ENCODE data around the gene SLC7A7. TPM values are rescaled to one million over a fixed set of nuclear protein-coding genes. Genes with fewer than 3 reads are reported as not detected.

Gene SLC7A7
- total and polyA plus RNA-seq, 2 of the 13 experiments (the other 11 are each of a cell fraction or from before 2014, with no cell fraction given) = 0.13 to 0.63 TPM

DNA sequence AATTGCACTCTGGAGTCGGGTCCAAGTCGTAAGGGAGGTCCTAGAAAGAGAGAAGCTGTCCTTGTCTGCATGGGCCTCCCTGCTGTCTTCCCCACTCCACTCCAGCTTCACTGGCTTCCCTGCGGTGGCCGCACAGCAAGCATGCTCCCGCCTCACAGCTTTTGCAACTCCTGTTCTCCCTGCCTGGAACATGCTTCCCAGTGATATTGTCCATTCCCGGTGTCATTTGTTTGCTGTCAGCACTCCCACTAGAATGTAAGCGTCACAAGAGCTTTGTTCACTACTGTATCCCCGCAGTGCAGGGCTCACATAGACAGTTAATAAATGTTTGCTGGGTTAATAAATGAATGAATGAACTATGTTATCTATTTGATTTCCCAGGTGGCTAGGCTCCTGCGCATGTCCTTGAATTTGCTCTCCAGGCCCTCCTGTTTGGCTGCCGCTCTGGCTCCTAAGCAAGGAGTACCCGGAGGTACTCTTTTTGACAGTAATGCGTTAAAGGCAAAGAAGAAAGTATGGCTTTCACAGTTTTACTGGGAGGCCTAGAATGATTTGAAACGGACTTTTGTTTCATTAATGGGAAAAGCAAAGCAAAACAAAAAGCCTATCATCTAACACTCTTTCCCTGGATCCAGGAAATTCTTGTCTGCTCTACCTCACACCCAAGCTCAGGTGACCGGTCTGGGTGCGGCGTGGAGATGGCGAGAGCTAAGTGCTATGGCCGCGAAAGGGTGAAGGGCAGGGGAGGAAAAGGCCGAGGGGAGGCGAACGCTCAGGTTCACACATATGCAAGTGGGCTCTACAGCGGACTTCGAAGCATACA is 6.2 kb upstream of the SLC7A7 start (continued):
- TF ChIP-seq CHCHD3 (CRISPR knock-in tag; IDR thresholded peaks at IDR 0.05) (no peak), ZNF775 (CRISPR knock-in tag; IDR thresholded peaks at IDR 0.05; ENCODE audit: borderline replicate concordance) (peak; percentile 67; the same call in 1 of the 2 replicates), RAD21 (CRISPR knock-in tag; IDR thresholded peaks at IDR 0.05) (no peak), REXO4 (CRISPR knock-in tag; IDR thresholded peaks at IDR 0.05; ENCODE audit: borderline replicate concordance) (peak; percentile 49; the same call in 1 of the 2 replicates), AGO2 (optimal IDR thresholded peaks at IDR 0.05; ENCODE audit: low read depth, low read length) (no peak), ZNF264 (CRISPR knock-in tag; IDR thresholded peaks at IDR 0.05) (peak; percentile 70; the same call in 1 of the 2 replicates), NFKB2 (CRISPR knock-in tag; IDR thresholded peaks at IDR 0.05; ENCODE audit: borderline replicate concordance) (peak; percentile 87), TCF7L2 (IDR thresholded peaks at IDR 0.05; ENCODE audit: low read depth, low read length) (no peak), ZNF232 (CRISPR knock-in tag; IDR thresholded peaks at IDR 0.05; ENCODE audit: borderline replicate concordance) (peak; percentile 94), SSRP1 (CRISPR knock-in tag; IDR thresholded peaks at IDR 0.05) (no peak; the same call in 1 of the 2 replicates), ARNT (IDR thresholded peaks at IDR 0.05) (no peak), ZC3H4 (CRISPR knock-in tag; IDR thresholded peaks at IDR 0.05; ENCODE audit: borderline replicate concordance) (0 out of 2 replicates have a peak, but pooled peaks have one; percentile 26), ZNF547 (CRISPR knock-in tag; IDR thresholded peaks at IDR 0.05) (no peak), DMTF1 (CRISPR knock-in tag; IDR thresholded peaks at IDR 0.05) (0 out of 2 replicates have a peak, but pooled peaks have one; percentile 10), ATRX (CRISPR knock-in tag; IDR thresholded peaks at IDR 0.05; ENCODE audit: borderline replicate concordance) (no peak), MLX (CRISPR knock-in tag; IDR thresholded peaks at IDR 0.05) (peak; percentile 36; the same call in 1 of the 2 replicates), ZBTB39 (CRISPR knock-in tag; IDR thresholded peaks at IDR 0.05) (no peak), FOXJ3 (CRISPR knock-in tag; IDR thresholded peaks at IDR 0.05; ENCODE audit: borderline replicate concordance) (peak; percentile 37)
- TF ChIP-seq, protein P1, sequence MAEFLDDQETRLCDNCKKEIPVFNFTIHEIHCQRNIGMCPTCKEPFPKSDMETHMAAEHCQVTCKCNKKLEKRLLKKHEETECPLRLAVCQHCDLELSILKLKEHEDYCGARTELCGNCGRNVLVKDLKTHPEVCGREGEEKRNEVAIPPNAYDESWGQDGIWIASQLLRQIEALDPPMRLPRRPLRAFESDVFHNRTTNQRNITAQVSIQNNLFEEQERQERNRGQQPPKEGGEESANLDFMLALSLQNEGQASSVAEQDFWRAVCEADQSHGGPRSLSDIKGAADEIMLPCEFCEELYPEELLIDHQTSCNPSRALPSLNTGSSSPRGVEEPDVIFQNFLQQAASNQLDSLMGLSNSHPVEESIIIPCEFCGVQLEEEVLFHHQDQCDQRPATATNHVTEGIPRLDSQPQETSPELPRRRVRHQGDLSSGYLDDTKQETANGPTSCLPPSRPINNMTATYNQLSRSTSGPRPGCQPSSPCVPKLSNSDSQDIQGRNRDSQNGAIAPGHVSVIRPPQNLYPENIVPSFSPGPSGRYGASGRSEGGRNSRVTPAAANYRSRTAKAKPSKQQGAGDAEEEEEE (CRISPR knock-in tag; IDR thresholded peaks at IDR 0.05; ENCODE audit: borderline replicate concordance) = no peak
- TF ChIP-seq, protein P2, sequence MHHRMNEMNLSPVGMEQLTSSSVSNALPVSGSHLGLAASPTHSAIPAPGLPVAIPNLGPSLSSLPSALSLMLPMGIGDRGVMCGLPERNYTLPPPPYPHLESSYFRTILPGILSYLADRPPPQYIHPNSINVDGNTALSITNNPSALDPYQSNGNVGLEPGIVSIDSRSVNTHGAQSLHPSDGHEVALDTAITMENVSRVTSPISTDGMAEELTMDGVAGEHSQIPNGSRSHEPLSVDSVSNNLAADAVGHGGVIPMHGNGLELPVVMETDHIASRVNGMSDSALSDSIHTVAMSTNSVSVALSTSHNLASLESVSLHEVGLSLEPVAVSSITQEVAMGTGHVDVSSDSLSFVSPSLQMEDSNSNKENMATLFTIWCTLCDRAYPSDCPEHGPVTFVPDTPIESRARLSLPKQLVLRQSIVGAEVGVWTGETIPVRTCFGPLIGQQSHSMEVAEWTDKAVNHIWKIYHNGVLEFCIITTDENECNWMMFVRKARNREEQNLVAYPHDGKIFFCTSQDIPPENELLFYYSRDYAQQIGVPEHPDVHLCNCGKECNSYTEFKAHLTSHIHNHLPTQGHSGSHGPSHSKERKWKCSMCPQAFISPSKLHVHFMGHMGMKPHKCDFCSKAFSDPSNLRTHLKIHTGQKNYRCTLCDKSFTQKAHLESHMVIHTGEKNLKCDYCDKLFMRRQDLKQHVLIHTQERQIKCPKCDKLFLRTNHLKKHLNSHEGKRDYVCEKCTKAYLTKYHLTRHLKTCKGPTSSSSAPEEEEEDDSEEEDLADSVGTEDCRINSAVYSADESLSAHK (CRISPR knock-in tag; IDR thresholded peaks at IDR 0.05; ENCODE audit: borderline replicate concordance) = no peak

Data from HepG2 (cell line).